Measurements from ENCODE around the gene ABLIM2.

DNA sequence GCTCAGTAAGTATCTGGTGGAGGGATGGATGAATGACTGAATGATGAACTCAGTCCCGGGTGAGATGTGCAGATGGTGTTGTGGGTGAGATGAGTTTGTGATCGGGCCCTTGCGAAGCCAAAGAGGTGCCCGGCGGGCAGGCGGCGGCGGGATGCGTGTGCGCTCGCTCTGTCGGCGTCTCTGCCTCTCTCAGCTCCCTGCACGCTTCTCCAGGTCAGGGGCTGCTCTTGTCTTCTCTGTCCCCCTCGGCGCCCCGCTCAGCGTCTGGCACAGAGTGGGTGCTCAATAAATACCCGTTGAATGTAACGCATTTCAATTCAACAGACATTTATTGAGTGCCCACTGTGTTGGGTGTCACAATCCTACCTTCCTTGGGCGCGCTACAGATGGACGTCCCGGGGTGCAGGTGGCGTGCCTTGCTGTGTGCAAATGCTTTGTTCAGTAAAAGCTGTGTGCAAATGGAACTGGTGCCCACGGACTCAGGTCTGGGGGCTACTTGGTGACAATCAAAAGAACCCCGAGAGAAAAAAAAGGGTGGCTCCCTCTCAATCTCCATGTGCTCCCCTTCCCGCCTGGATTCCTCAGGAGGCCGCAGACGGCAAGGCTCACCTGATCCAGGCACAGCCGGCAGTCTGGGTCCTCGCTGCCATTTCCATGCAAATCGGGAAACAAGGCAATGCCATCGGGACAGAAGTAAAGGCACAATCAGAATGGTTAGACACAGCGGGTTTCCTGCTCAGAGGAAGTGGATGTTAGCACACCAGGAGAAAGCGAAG is 153.4 kb downstream of the ABLIM2 start:
- TF ChIP-seq, protein P1, sequence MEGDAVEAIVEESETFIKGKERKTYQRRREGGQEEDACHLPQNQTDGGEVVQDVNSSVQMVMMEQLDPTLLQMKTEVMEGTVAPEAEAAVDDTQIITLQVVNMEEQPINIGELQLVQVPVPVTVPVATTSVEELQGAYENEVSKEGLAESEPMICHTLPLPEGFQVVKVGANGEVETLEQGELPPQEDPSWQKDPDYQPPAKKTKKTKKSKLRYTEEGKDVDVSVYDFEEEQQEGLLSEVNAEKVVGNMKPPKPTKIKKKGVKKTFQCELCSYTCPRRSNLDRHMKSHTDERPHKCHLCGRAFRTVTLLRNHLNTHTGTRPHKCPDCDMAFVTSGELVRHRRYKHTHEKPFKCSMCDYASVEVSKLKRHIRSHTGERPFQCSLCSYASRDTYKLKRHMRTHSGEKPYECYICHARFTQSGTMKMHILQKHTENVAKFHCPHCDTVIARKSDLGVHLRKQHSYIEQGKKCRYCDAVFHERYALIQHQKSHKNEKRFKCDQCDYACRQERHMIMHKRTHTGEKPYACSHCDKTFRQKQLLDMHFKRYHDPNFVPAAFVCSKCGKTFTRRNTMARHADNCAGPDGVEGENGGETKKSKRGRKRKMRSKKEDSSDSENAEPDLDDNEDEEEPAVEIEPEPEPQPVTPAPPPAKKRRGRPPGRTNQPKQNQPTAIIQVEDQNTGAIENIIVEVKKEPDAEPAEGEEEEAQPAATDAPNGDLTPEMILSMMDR (IDR thresholded peaks at IDR 0.05), result no peak
- no peak for TF ChIP-seq POLR2A (IDR thresholded peaks at IDR 0.05)

Data from body of pancreas (tissue), 4 donors.